Measurements from ENCODE around the gene IKZF5. TPM values are rescaled to one million over a fixed set of nuclear protein-coding genes. Genes with fewer than 3 reads are reported as not detected.

IKZF5 gene
- polyA plus RNA-seq, 3 donors, result 4.3 to 8.3 (median 7.6) TPM

Other genes with a start within 250 kb of the IKZF5 start
- gene CUZD1, start 162.9 kb downstream of the IKZF5 start, polyA plus RNA-seq, result 1,000 to 10,000 TPM in 1 of 3 donors, 1 to 10 TPM in 2; 1.7 to 4,010 (median 2.2) TPM
- 10 to 100 TPM in 1 of 3 donors, 1 to 10 TPM in 2; 1.5 to 10.9 (median 1.8) TPM for gene FAM24B, start 129.2 kb downstream of the IKZF5 start, polyA plus RNA-seq
- gene FAM24A, start 98.2 kb downstream of the IKZF5 start, polyA plus RNA-seq, result not detected
- gene C10orf88, start 54.6 kb downstream of the IKZF5 start, polyA plus RNA-seq, result 1 to 10 TPM; 2.4 to 5.6 (median 3.0) TPM
- gene PSTK, start 28.4 kb downstream of the IKZF5 start, polyA plus RNA-seq, result 1 to 10 TPM; 1.7 to 5.1 (median 1.8) TPM
- 1 to 10 TPM; 4.5 to 9.6 (median 8.1) TPM for gene ACADSB, start 211 bp upstream of the IKZF5 start, polyA plus RNA-seq
- under 1 TPM in 1 of 3 donors, not detected in 2; 0.67 TPM for gene HMX3, start 127.2 kb upstream of the IKZF5 start, polyA plus RNA-seq
- under 1 TPM in 1 of 3 donors, not detected in 2; 0.03 TPM for gene HMX2, start 139.3 kb upstream of the IKZF5 start, polyA plus RNA-seq
- gene BUB3, start 145.6 kb upstream of the IKZF5 start, polyA plus RNA-seq, result 10 to 100 TPM; 27.0 to 50.0 (median 36.4) TPM